ENCODE data around the gene FHIP1B. TPM values are rescaled to one million over a fixed set of nuclear protein-coding genes. Genes with fewer than 3 reads are reported as not detected.

The FHIP1B gene
- total RNA-seq, 1 donor from 2014 or later: 25.3 TPM

GRCh38 chr11:6170226-6170625, 64.2 kb downstream of the FHIP1B start, which contains the start of gene OR52B2:
Gene OR52B2, minus strand, starts transcription at chr11:6170326. Its CDS starts 0 bp downstream, at chr11:6170326.
- peaks cover 19% of the 10 kb centered on the region for H3K27me3 Mint-ChIP-seq (ENCODE audit: low read depth)
- H3K9me3 Mint-ChIP-seq: peaks cover 4% of the 10 kb centered on the region
- TF ChIP-seq CTCF (conservative IDR thresholded peaks at IDR 0.05): no peak
- no peak within 1 kb of the TSS for H3K27ac Mint-ChIP-seq (ENCODE audit: unreplicated experiment)
- no peaks in the 10 kb centered on the region for H3K36me3 Mint-ChIP-seq (ENCODE audit: low read depth)
- no peak for DNase-seq (ENCODE audit: low read depth, low spot score)
- no peaks in the 10 kb centered on the region for H3K4me1 Mint-ChIP-seq
- H3K4me3 Mint-ChIP-seq: no peak within 1 kb of the TSS

Other genes starting within 250 kb of the FHIP1B start
- gene OR52L1, start 247.7 kb downstream of the FHIP1B start, total RNA-seq: 0.30 TPM in 1 of 2 replicates, not detected in the other
- 0.25 and 0.26 TPM in 2 replicates for gene OR56A4, start 227.7 kb downstream of the FHIP1B start, total RNA-seq
- gene OR56A1, start 203.9 kb downstream of the FHIP1B start, total RNA-seq: 0.14 and 0.16 TPM in 2 replicates
- gene OR56B4, start 127.0 kb downstream of the FHIP1B start, total RNA-seq: not detected in 2 replicates
- not detected in 2 replicates for gene OR52B2, start 64.3 kb downstream of the FHIP1B start, total RNA-seq
- gene OR52W1, start 35.4 kb downstream of the FHIP1B start, total RNA-seq: not detected in 2 replicates
- gene C11orf42, start 29.1 kb downstream of the FHIP1B start, total RNA-seq: not detected in 2 replicates
- 0.16 TPM in 1 of 2 replicates, not detected in the other for gene CNGA4, start 4.5 kb upstream of the FHIP1B start, total RNA-seq
- 0.51 TPM in 1 of 2 replicates, not detected in the other for gene CCKBR, start 25.2 kb upstream of the FHIP1B start, total RNA-seq
- 5.8 and 9.9 TPM in 2 replicates for gene CAVIN3, start 85.9 kb upstream of the FHIP1B start, total RNA-seq
- 14.6 and 17.7 TPM in 2 replicates for gene SMPD1, start 155.8 kb upstream of the FHIP1B start, total RNA-seq
- 86.9 and 90.0 TPM in 2 replicates for gene APBB1, start 184.5 kb upstream of the FHIP1B start, total RNA-seq
- gene HPX, start 206.4 kb upstream of the FHIP1B start, total RNA-seq: 4.3 and 6.0 TPM in 2 replicates
- gene TRIM3, start 239.3 kb upstream of the FHIP1B start, total RNA-seq: 20.6 and 26.2 TPM in 2 replicates
- 52.4 and 57.1 TPM in 2 replicates for gene ARFIP2, start 246.7 kb upstream of the FHIP1B start, total RNA-seq
- gene TIMM10B, start 246.9 kb upstream of the FHIP1B start, total RNA-seq: 43.6 and 47.6 TPM in 2 replicates